HEK293 (cell line): Measurements from ENCODE around the gene MIB2.
"Not testable (repeated sequence)": the region's sequence is repeated elsewhere in the genome, so short reads cannot be mapped to it uniquely, and the experiment has no call there.

Source experiments
- CTCF ChIA-PET: fragments of 350-600 bp; formaldehyde crosslinking; extraction: SDS; loops from one replicate; lab custom pipeline; 2021; ENCODE audit warnings: antibody characterized with exemption; lab: Yijun Ruan, JAX
- POLR2A ChIA-PET: fragments of 300-600 bp; formaldehyde crosslinking; extraction: SDS; loops from one replicate; lab custom pipeline; 2020; ENCODE audit warnings: antibody characterized with exemption, inconsistent platforms; lab: Yijun Ruan, JAX
- H3K27ac ChIP-seq: fragments of 200-500 bp; sonication (Bioruptor generic); 2 replicates; pipeline ENCODE4 v1.5.1; 2014; ENCODE audit warnings: low read depth, low read length, control low read depth, inconsistent platforms; ENCODE audit errors: extremely low read depth
- H3K36me3 ChIP-seq, 2 experiments: fragments of 200-500 bp in 1 of 2; sonication (Bioruptor generic) in 1 of 2; 1 replicate in 1 of 2; 2 replicates in 1 of 2; pipeline ENCODE4 v1.5.1; 2014 to 2017; ENCODE audit warnings: inconsistent platforms in 2 of 2, low read length in 2 of 2; ENCODE audit not compliant: control insufficient read depth in 2 of 2, insufficient read depth in 1 of 2
- H3K4me1 ChIP-seq: fragments of 200-500 bp; sonication (Bioruptor generic); 2 replicates; pipeline ENCODE4 v1.5.1; 2014; ENCODE audit warnings: mild to moderate bottlenecking, low read length, inconsistent platforms; ENCODE audit not compliant: control insufficient read depth, insufficient read depth
- H3K4me3 ChIP-seq: 2 replicates; pipeline ENCODE4 v1.5.1; 2011; ENCODE audit warnings: low read depth, mild to moderate bottlenecking, control low read depth, low read length, moderate library complexity
- H3K9me3 ChIP-seq: fragments of 200-500 bp; sonication (Bioruptor generic); 2 replicates; pipeline ENCODE4 v1.5.1; 2014; ENCODE audit warnings: low read depth, low read length, inconsistent platforms; ENCODE audit not compliant: control insufficient read depth, insufficient read depth
- GLIS2 ChIP-seq: fragments of 450-650 bp; formaldehyde crosslinking; IDR thresholded peaks from 2 replicates; pipeline ENCODE4 v1.5.1; 2016; ENCODE audit warnings: missing biosample characterization, missing genetic modification characterization
- HOXD13 ChIP-seq: sonication (generic); formaldehyde crosslinking; IDR thresholded peaks from 2 replicates; pipeline ENCODE4 v1.8.0; 2022; ENCODE audit warnings: missing genetic modification reagents, borderline replicate concordance
- KLF7 ChIP-seq: fragments of 450-650 bp; formaldehyde crosslinking; IDR thresholded peaks from 2 replicates; pipeline ENCODE4 v1.5.1; 2016; ENCODE audit warnings: missing biosample characterization, missing genetic modification characterization, borderline replicate concordance
- ZBTB48 ChIP-seq: fragments of 450-650 bp; formaldehyde crosslinking; IDR thresholded peaks from 2 replicates; pipeline ENCODE4 v1.5.1; 2016; ENCODE audit warnings: missing biosample characterization, missing genetic modification characterization
- ZNF184 ChIP-seq: fragments of 450-650 bp; IDR thresholded peaks from 2 replicates; pipeline ENCODE4 v1.5.1; 2018; ENCODE audit warnings: missing biosample characterization, mild to moderate bottlenecking, missing genetic modification characterization
- ZNF311 ChIP-seq: fragments of 450-650 bp; formaldehyde crosslinking; IDR thresholded peaks from 2 replicates; pipeline ENCODE4 v1.5.1; 2017; ENCODE audit warnings: missing biosample characterization, missing genetic modification characterization, borderline replicate concordance
- ZNF394 ChIP-seq: fragments of 450-650 bp; formaldehyde crosslinking; IDR thresholded peaks from 2 replicates; pipeline ENCODE4 v1.5.1; 2016; ENCODE audit warnings: missing biosample characterization, missing genetic modification characterization, mild to moderate bottlenecking, moderate library complexity, borderline replicate concordance
- ZNF423 ChIP-seq: fragments of 450-650 bp; formaldehyde crosslinking; IDR thresholded peaks from 2 replicates; pipeline ENCODE4 v1.5.1; 2016; ENCODE audit warnings: missing biosample characterization, missing genetic modification characterization
- ZNF426 ChIP-seq: fragments of 450-650 bp; formaldehyde crosslinking; IDR thresholded peaks from 2 replicates; pipeline ENCODE4 v1.5.1; 2017; ENCODE audit warnings: missing biosample characterization, missing genetic modification characterization, mild to moderate bottlenecking, inconsistent platforms, moderate library complexity
- ZNF555 ChIP-seq: fragments of 450-650 bp; formaldehyde crosslinking; conservative IDR thresholded peaks from 2 replicates; pipeline ENCODE4 v1.5.1; 2017; ENCODE audit warnings: missing biosample characterization, mild to moderate bottlenecking, missing genetic modification characterization, inconsistent platforms
- ZNF785 ChIP-seq: fragments of 450-650 bp; formaldehyde crosslinking; IDR thresholded peaks from 2 replicates; pipeline ENCODE4 v1.5.1; 2016; ENCODE audit warnings: missing biosample characterization, missing genetic modification characterization
- ZNF843 ChIP-seq: fragments of 450-650 bp; formaldehyde crosslinking; IDR thresholded peaks from 2 replicates; pipeline ENCODE4 v1.5.1; 2016; ENCODE audit warnings: missing biosample characterization, missing genetic modification characterization
- TF ChIP-seq, protein P1 (sequence below): fragments of 450-650 bp; formaldehyde crosslinking; IDR thresholded peaks from 2 replicates; pipeline ENCODE4 v1.5.1; 2016; ENCODE audit warnings: missing biosample characterization, missing genetic modification characterization
- TF ChIP-seq, protein P2 (sequence below): fragments of 450-650 bp; formaldehyde crosslinking; IDR thresholded peaks from 2 replicates; pipeline ENCODE4 v1.5.1; 2016; ENCODE audit warnings: missing biosample characterization, missing genetic modification characterization, low read depth
- TF ChIP-seq, protein P3 (sequence below): fragments of 450-650 bp; formaldehyde crosslinking; IDR thresholded peaks from 2 replicates; pipeline ENCODE4 v1.5.1; 2017; ENCODE audit warnings: missing biosample characterization, missing genetic modification characterization
- TF ChIP-seq, protein P4 (sequence below): fragments of 450-650 bp; formaldehyde crosslinking; IDR thresholded peaks from 2 replicates; pipeline ENCODE4 v1.5.1; 2016; ENCODE audit warnings: missing biosample characterization, missing genetic modification characterization
- TF ChIP-seq, protein P5 (sequence below): fragments of 450-650 bp; IDR thresholded peaks from 2 replicates; pipeline ENCODE4 v1.5.1; 2018; ENCODE audit warnings: missing biosample characterization, mild to moderate bottlenecking, missing genetic modification characterization

MIB2 gene

DNA sequence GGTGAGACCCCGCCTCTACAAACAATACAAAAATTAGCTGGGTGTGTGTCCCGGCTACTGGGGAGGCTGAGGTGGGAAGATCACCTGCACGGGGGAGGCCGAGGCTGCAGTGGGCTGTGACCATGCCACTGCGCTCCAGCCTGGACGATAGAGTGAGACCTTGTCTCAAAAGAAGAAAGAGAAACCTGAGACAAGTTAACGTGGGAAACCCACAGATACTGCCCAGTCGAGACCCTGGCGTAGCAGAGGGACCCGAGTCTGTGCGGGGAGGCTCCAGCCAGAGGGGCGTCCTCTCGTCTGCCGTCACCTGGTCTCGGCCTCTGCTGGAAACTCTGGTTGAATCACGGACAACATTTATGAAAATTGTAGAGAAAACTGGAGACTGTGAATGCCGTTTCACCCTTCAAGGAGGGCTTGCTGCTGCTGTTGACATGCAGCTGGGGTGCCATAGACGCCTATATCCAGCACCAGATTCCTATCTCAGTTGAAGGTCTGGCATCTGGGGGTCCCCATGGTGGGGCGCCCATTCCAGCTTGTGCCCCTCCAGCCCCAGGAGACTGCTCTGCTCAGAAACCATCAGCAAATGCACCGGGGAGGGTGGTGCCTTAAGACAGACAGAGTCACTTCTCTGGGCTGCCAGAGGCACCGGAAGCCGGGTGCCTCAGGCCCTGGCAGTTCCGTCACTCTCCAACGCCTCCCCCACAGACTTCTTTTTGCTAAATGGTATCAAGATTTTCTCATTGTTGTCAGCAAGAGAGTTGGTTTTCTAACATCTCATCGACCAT, 57.1 kb downstream of the MIB2 start:
- no peak overlapping the region for H3K4me3 ChIP-seq
- H3K27ac ChIP-seq, result no peak overlapping the region
- POLR2A ChIA-PET, result no interaction called here
- H3K4me1 ChIP-seq, result no peaks in the 10 kb centered on the region
- TF ChIP-seq ZNF426 (tag by site-specific recombination), result no peak
- TF ChIP-seq HOXD13 (CRISPR knock-in tag), result no peak
- no peak for TF ChIP-seq ZNF423 (tag by site-specific recombination)
- TF ChIP-seq ZNF843 (tag by site-specific recombination), result no peak
- no peak for TF ChIP-seq ZBTB48 (tag by site-specific recombination)
- TF ChIP-seq, protein P1, sequence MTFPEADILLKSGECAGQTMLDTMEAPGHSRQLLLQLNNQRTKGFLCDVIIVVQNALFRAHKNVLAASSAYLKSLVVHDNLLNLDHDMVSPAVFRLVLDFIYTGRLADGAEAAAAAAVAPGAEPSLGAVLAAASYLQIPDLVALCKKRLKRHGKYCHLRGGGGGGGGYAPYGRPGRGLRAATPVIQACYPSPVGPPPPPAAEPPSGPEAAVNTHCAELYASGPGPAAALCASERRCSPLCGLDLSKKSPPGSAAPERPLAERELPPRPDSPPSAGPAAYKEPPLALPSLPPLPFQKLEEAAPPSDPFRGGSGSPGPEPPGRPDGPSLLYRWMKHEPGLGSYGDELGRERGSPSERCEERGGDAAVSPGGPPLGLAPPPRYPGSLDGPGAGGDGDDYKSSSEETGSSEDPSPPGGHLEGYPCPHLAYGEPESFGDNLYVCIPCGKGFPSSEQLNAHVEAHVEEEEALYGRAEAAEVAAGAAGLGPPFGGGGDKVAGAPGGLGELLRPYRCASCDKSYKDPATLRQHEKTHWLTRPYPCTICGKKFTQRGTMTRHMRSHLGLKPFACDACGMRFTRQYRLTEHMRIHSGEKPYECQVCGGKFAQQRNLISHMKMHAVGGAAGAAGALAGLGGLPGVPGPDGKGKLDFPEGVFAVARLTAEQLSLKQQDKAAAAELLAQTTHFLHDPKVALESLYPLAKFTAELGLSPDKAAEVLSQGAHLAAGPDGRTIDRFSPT (tag by site-specific recombination), result no peak
- TF ChIP-seq, protein P2, sequence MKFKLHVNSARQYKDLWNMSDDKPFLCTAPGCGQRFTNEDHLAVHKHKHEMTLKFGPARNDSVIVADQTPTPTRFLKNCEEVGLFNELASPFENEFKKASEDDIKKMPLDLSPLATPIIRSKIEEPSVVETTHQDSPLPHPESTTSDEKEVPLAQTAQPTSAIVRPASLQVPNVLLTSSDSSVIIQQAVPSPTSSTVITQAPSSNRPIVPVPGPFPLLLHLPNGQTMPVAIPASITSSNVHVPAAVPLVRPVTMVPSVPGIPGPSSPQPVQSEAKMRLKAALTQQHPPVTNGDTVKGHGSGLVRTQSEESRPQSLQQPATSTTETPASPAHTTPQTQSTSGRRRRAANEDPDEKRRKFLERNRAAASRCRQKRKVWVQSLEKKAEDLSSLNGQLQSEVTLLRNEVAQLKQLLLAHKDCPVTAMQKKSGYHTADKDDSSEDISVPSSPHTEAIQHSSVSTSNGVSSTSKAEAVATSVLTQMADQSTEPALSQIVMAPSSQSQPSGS, result no peak
- TF ChIP-seq, protein P3, sequence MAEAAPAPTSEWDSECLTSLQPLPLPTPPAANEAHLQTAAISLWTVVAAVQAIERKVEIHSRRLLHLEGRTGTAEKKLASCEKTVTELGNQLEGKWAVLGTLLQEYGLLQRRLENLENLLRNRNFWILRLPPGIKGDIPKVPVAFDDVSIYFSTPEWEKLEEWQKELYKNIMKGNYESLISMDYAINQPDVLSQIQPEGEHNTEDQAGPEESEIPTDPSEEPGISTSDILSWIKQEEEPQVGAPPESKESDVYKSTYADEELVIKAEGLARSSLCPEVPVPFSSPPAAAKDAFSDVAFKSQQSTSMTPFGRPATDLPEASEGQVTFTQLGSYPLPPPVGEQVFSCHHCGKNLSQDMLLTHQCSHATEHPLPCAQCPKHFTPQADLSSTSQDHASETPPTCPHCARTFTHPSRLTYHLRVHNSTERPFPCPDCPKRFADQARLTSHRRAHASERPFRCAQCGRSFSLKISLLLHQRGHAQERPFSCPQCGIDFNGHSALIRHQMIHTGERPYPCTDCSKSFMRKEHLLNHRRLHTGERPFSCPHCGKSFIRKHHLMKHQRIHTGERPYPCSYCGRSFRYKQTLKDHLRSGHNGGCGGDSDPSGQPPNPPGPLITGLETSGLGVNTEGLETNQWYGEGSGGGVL, result no peak
- no peak for TF ChIP-seq ZNF785
- no peak for TF ChIP-seq GLIS2
- TF ChIP-seq ZNF311 (tag by site-specific recombination), result no peak
- TF ChIP-seq KLF7, result no peak
- TF ChIP-seq, protein P4, sequence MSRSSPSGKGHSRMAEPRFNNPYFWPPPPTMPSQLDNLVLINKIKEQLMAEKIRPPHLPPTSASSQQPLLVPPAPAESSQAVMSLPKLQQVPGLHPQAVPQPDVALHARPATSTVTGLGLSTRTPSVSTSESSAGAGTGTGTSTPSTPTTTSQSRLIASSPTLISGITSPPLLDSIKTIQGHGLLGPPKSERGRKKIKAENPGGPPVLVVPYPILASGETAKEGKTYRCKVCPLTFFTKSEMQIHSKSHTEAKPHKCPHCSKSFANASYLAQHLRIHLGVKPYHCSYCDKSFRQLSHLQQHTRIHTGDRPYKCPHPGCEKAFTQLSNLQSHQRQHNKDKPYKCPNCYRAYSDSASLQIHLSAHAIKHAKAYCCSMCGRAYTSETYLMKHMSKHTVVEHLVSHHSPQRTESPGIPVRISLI (tag by site-specific recombination), result no peak
- TF ChIP-seq, protein P5, sequence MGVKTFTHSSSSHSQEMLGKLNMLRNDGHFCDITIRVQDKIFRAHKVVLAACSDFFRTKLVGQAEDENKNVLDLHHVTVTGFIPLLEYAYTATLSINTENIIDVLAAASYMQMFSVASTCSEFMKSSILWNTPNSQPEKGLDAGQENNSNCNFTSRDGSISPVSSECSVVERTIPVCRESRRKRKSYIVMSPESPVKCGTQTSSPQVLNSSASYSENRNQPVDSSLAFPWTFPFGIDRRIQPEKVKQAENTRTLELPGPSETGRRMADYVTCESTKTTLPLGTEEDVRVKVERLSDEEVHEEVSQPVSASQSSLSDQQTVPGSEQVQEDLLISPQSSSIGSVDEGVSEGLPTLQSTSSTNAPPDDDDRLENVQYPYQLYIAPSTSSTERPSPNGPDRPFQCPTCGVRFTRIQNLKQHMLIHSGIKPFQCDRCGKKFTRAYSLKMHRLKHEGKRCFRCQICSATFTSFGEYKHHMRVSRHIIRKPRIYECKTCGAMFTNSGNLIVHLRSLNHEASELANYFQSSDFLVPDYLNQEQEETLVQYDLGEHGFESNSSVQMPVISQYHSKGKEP (tag by site-specific recombination), result no peak
- no peak for TF ChIP-seq ZNF184 (tag by site-specific recombination)
- TF ChIP-seq ZNF394, result no peak
- no peak for TF ChIP-seq ZNF555
- peaks cover 6 to 48% of the 10 kb centered on the region in 2 experiments for H3K36me3 ChIP-seq
- CTCF ChIA-PET, result interaction anchor here (0.6 kb wide), 1 partner anchor 21 kb away, joined by 3 read pairs; no protein-coding TSS in a partner anchor
- no peaks in the 10 kb centered on the region for H3K9me3 ChIP-seq

DNA sequence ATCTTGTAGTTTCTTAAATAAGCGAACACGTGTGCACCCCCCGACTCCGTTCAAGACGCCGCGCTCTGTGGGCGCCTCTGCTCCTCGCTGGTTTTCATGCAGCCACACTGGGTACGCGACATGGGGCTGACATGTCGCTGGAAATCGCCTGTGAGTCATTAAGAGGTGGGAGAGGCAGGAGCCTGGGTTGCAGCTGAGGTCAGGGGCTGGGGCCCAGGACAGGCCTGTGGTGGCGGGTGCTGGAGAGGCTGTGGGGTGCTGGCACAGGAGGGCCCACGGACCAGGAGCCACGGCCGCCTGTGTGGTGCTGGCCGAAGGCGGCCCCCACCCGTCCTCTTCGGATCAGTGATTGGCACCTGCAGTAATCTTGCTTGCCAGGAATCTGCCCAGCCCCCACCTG, 59.5 kb downstream of the MIB2 start:
- H3K4me1 ChIP-seq, H3K4me3 ChIP-seq, H3K27ac ChIP-seq, CTCF ChIA-PET, POLR2A ChIA-PET, H3K9me3 ChIP-seq: not testable (repeated sequence)
- peaks cover 0 to 38% of the 10 kb centered on the region in 2 experiments; a peak in 2 of 3 replicates for H3K36me3 ChIP-seq

DNA sequence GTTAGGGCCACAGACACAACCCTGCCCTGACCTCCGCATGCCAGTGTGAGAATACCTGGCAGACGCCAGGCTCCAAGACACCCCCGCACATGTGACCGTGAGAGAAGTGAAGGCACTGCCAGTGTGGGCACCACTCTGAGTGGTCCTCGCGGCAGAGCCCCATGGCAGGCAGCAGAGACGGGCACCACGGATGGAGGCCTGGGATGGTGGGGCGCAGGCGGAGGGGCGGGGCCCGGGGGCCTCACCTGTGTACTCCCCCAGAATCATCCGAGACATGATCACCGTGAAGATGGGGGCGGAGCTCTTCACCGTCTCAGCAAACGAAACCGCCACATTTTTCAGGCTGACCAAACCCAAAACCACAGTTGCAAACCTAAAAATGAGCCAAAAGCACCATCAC, 59.9 kb downstream of the MIB2 start:
- H3K9me3 ChIP-seq, H3K4me1 ChIP-seq, H3K27ac ChIP-seq, H3K4me3 ChIP-seq, CTCF ChIA-PET, POLR2A ChIA-PET: not testable (repeated sequence)
- peaks cover 0 to 34% of the 10 kb centered on the region in 2 experiments; a peak in 2 of 3 replicates for H3K36me3 ChIP-seq

DNA sequence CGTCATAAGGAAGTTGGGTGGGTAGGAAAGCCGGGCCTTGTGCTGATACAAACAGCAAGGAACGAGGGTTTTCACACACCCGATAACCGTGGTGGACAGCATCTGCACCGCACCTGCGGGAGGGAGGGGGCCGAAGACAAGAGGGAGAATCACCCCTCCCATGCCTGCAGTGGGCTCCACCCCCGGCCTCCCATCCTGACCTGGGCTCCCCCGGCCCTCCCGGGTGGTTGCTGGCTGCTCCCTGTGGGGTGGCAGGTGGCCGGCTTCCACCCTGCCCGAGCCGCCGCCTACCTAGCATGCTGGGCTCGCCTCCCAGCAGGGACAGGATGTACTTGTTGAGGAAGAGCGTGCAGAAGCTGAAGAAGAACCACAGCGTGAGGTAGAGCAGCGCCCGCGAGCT, 60.8 kb downstream of the MIB2 start:
- H3K27ac ChIP-seq, H3K4me1 ChIP-seq, CTCF ChIA-PET, POLR2A ChIA-PET, H3K9me3 ChIP-seq, H3K4me3 ChIP-seq: not testable (repeated sequence)
- H3K36me3 ChIP-seq, result peaks cover 0 to 28% of the 10 kb centered on the region in 2 experiments; a peak in 2 of 3 replicates
